ENCODE measurements around the gene TMIGD1. TPM values are rescaled to one million over a fixed set of nuclear protein-coding genes. Genes with fewer than 3 reads are reported as not detected.

Gene TMIGD1
- total RNA-seq, 1 experiment from 2014 or later: not detected

- no peaks in the 10 kb centered on the region for H3K4me1 ChIP-seq (ENCODE audit: control insufficient read depth in 1 of 2, insufficient read depth in 2 of 2, low read length in 2 of 2)
- no TSS peak for BruUV-seq (replicated peaks)
- intact Hi-C loops (cut with micrococcal nuclease): no loop called here
- ChIA-PET RAD21 (ENCODE audit: low non-redundant PET in 1 of 2, low total read pairs in 2 of 2, uncharacterized antibody in 2 of 2, unreplicated experiment in 2 of 2) (no interaction called here), CTCF (no interaction called here), POLR2A (no interaction called here)
- TF ChIP-seq JUND (IDR thresholded peaks at IDR 0.05) (no peak), SP1 (IDR thresholded peaks at IDR 0.05; ENCODE audit: low read depth) (no peak), ELF1 (IDR thresholded peaks at IDR 0.05; ENCODE audit: borderline replicate concordance, low read depth) (no peak), EZH2 (IDR thresholded peaks at IDR 0.05) (no peak), CTCF (IDR thresholded peaks at IDR 0.05 in 2 of 3, conservative IDR thresholded peaks at IDR 0.05 in 1 of 3; ENCODE audit: borderline replicate concordance in 1 of 3, insufficient read depth in 1 of 3, low read depth in 2 of 3, low read length in 2 of 3) (no peak), FOSL1 (IDR thresholded peaks at IDR 0.05; ENCODE audit: low read depth) (no peak), POLR2AphosphoS5 (IDR thresholded peaks at IDR 0.05; ENCODE audit: low read depth, low read length) (no peak), EGR1 (IDR thresholded peaks at IDR 0.05; ENCODE audit: low read depth) (no peak), ZNF274 (IDR thresholded peaks at IDR 0.05; ENCODE audit: low read depth, low read length) (no peak)
- H3K9me2 ChIP-seq (ENCODE audit: insufficient read depth): no peaks in the 10 kb centered on the region
- H3K4me2 ChIP-seq (ENCODE audit: low read length): no peak overlapping the region
- H2AFZ ChIP-seq (ENCODE audit: low read depth, low read length, poor library complexity, severe bottlenecking): no peak overlapping the region
- H3K79me2 ChIP-seq (ENCODE audit: insufficient read depth, low read length): no peaks in the 10 kb centered on the region
- no peak overlapping the region for H3K27ac ChIP-seq (ENCODE audit: low read depth, low read length)
- DNase-seq (ENCODE audit: low read depth, low spot score) (no peak), ATAC-seq (no peak)
- H3K4me3 ChIP-seq (replicated peaks in 1 of 2; ENCODE audit: low read depth in 1 of 2, low read length in 2 of 2): no peak overlapping the region
- no peaks in the 10 kb centered on the region for H3K36me3 ChIP-seq (ENCODE audit: control insufficient read depth in 1 of 2, insufficient read depth in 2 of 2, low read length in 2 of 2)
- H3K27me3 ChIP-seq (ENCODE audit: insufficient read depth, low read length): peaks cover 6% of the 10 kb centered on the region; the same call in 1 of the 2 replicates
- H3K9me3 ChIP-seq (ENCODE audit: control insufficient read depth in 1 of 2, insufficient read depth in 1 of 2, low read depth in 1 of 2, low read length in 2 of 2): no peaks in the 10 kb centered on the region
- H3K9ac ChIP-seq (ENCODE audit: low read length): no peak overlapping the region
- no peaks in the 10 kb centered on the region for H4K20me1 ChIP-seq (ENCODE audit: insufficient read depth)
These were observed 17.1 kb downstream of the TMIGD1 start for GRCh38 chr17:30316736-30317135.

GRCh38 chr17:30315106-30315505, 18.8 kb downstream of the TMIGD1 start:
- no peaks in the 10 kb centered on the region for H3K9me2 ChIP-seq (ENCODE audit: insufficient read depth)
- H3K9ac ChIP-seq (ENCODE audit: low read length): no peak overlapping the region
- ATAC-seq (no peak), DNase-seq (ENCODE audit: low read depth, low spot score) (no peak)
- no peak overlapping the region for H3K27ac ChIP-seq (ENCODE audit: low read depth, low read length)
- H3K4me1 ChIP-seq (ENCODE audit: control insufficient read depth in 1 of 2, insufficient read depth in 2 of 2, low read length in 2 of 2): no peaks in the 10 kb centered on the region
- ChIA-PET POLR2A (no interaction called here), CTCF (no interaction called here), RAD21 (ENCODE audit: low non-redundant PET in 1 of 2, low total read pairs in 2 of 2, uncharacterized antibody in 2 of 2, unreplicated experiment in 2 of 2) (no interaction called here)
- TF ChIP-seq SIN3A (IDR thresholded peaks at IDR 0.05; ENCODE audit: low read depth) (no peak), ZFX (IDR thresholded peaks at IDR 0.05) (no peak), POLR2AphosphoS5 (IDR thresholded peaks at IDR 0.05; ENCODE audit: low read depth, low read length) (no peak), SP1 (IDR thresholded peaks at IDR 0.05; ENCODE audit: low read depth) (no peak), ZBTB33 (IDR thresholded peaks at IDR 0.05; ENCODE audit: extremely low read depth, insufficient replicate concordance, low read length) (no peak), YY1 (IDR thresholded peaks at IDR 0.05; ENCODE audit: extremely low read depth, insufficient replicate concordance, low read depth, low read length) (no peak), REST (IDR thresholded peaks at IDR 0.05; ENCODE audit: low read depth) (no peak)
- intact Hi-C loops (cut with micrococcal nuclease): no loop called here
- no TSS peak for BruUV-seq (replicated peaks)
- no peaks in the 10 kb centered on the region for H4K20me1 ChIP-seq (ENCODE audit: insufficient read depth)
- no peaks in the 10 kb centered on the region for H3K36me3 ChIP-seq (ENCODE audit: control insufficient read depth in 1 of 2, insufficient read depth in 2 of 2, low read length in 2 of 2)
- no peaks in the 10 kb centered on the region for H3K9me3 ChIP-seq (ENCODE audit: control insufficient read depth in 1 of 2, insufficient read depth in 1 of 2, low read depth in 1 of 2, low read length in 2 of 2)
- no peak overlapping the region for H3K4me3 ChIP-seq (replicated peaks in 1 of 2; ENCODE audit: low read depth in 1 of 2, low read length in 2 of 2)
- H3K27me3 ChIP-seq (ENCODE audit: insufficient read depth, low read length): peaks cover 6% of the 10 kb centered on the region; the same call in 1 of the 2 replicates
- H3K4me2 ChIP-seq (ENCODE audit: low read length): no peak overlapping the region
- H3K79me2 ChIP-seq (ENCODE audit: insufficient read depth, low read length): no peaks in the 10 kb centered on the region
- no peak overlapping the region for H2AFZ ChIP-seq (ENCODE audit: low read depth, low read length, poor library complexity, severe bottlenecking)
